ENCODE measurements around the gene G6PC3. TPM values are rescaled to one million over a fixed set of nuclear protein-coding genes. Genes with fewer than 3 reads are reported as not detected.

Gene G6PC3
- total RNA-seq, 1 experiment from 2014 or later, result 99.6 TPM

DNA sequence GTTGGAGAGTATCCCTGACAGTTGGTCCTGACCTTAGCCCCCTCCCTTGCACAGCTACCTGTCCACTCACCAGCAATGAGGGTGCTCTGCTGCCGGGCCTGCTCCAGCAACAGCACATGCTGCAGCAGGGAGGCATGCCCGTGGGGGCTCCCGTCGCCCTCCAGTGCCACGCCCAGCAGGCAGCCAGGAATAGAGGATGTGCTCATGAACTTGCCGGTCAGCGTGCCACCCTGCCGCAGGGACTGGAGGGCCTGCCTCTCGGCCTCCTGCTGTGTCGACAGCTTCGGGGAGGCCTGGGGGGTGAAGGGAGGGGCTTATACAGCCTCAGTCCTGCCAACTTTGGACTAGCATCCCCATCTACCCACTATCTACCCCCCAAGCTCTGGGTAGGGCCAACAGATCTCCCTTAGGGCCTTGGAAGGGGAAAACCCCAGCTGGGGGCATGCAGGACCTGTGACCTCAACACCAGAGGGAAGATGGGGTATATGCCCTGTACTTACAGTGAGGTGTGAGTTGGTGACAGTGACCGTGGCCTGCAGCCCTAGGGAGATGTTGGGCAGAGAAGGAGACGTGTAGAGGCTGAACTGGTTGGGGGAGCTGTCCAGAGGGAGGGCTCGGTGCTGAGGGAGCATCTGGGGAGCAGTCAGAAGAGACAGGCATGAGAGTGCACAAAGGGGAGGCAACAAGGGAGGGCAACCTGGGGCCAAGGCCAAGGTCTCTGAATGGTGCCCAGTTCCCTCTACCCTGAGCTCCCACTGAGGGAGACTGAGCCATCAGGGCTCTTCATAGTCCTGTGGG lies 20.9 kb downstream of the G6PC3 start:
- Mint-ChIP-seq H3K27me3 (ENCODE audit: unreplicated experiment) (no peaks in the 10 kb centered on the region), H3K36me3 (ENCODE audit: insufficient read depth, unreplicated experiment) (peaks cover 11% of the 10 kb centered on the region), H3K4me3 (ENCODE audit: low read depth, unreplicated experiment) (no peak overlapping the region), H3K9me3 (ENCODE audit: low read depth, unreplicated experiment) (no peaks in the 10 kb centered on the region), H3K4me1 (ENCODE audit: low read depth, unreplicated experiment) (peaks cover 23% of the 10 kb centered on the region), H3K27ac (ENCODE audit: unreplicated experiment) (no peak overlapping the region)
- TF ChIP-seq, protein P1, sequence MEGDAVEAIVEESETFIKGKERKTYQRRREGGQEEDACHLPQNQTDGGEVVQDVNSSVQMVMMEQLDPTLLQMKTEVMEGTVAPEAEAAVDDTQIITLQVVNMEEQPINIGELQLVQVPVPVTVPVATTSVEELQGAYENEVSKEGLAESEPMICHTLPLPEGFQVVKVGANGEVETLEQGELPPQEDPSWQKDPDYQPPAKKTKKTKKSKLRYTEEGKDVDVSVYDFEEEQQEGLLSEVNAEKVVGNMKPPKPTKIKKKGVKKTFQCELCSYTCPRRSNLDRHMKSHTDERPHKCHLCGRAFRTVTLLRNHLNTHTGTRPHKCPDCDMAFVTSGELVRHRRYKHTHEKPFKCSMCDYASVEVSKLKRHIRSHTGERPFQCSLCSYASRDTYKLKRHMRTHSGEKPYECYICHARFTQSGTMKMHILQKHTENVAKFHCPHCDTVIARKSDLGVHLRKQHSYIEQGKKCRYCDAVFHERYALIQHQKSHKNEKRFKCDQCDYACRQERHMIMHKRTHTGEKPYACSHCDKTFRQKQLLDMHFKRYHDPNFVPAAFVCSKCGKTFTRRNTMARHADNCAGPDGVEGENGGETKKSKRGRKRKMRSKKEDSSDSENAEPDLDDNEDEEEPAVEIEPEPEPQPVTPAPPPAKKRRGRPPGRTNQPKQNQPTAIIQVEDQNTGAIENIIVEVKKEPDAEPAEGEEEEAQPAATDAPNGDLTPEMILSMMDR (IDR thresholded peaks at IDR 0.05; ENCODE audit: unreplicated experiment), result no peak
- intact Hi-C loops (cut with micrococcal nuclease; ENCODE audit: unreplicated experiment), result no loop called here
- CTCF ChIA-PET, result interaction anchor here (0.6 kb wide), 1 partner anchor 195 kb away, joined by 5 read pairs; no protein-coding TSS in a partner anchor
- no peak for DNase-seq
- BruUV-seq (replicated peaks), result no TSS peak

DNA sequence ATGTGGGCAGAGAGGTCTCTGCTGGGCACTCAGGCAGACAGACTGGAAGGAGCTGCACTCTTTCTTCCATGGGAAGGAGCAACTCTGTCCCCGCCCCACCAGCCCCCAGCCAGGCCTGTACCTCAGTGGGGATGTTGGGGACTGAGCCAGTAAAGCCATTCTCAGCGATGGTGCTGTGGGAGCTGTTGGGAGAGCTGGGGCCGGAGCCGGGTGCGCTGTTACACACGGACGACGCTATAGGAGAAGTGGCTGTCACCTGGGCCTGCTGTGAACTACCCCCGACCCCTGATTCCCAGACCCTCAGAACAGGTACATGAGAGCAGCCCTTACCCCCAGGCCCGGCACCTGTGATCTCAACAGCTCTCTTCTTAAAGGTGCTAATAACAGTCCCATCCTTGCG lies 21.5 kb downstream of the G6PC3 start:
- no TSS peak for BruUV-seq (replicated peaks)
- no peaks in the 10 kb centered on the region for H3K9me3 Mint-ChIP-seq (ENCODE audit: low read depth, unreplicated experiment)
- no peak for DNase-seq
- CTCF ChIA-PET, result interaction anchor here (0.6 kb wide), 1 partner anchor 194 kb away, joined by 5 read pairs; no protein-coding TSS in a partner anchor
- no peaks in the 10 kb centered on the region for H3K27me3 Mint-ChIP-seq (ENCODE audit: unreplicated experiment)
- H3K4me3 Mint-ChIP-seq (ENCODE audit: low read depth, unreplicated experiment), result no peak overlapping the region
- peaks cover 7% of the 10 kb centered on the region for H3K36me3 Mint-ChIP-seq (ENCODE audit: insufficient read depth, unreplicated experiment)
- intact Hi-C loops (cut with micrococcal nuclease; ENCODE audit: unreplicated experiment), result no loop called here
- H3K27ac Mint-ChIP-seq (ENCODE audit: unreplicated experiment), result no peak overlapping the region
- TF ChIP-seq, protein P1 (IDR thresholded peaks at IDR 0.05; ENCODE audit: unreplicated experiment), result no peak
- peaks cover 17% of the 10 kb centered on the region for H3K4me1 Mint-ChIP-seq (ENCODE audit: low read depth, unreplicated experiment)

DNA sequence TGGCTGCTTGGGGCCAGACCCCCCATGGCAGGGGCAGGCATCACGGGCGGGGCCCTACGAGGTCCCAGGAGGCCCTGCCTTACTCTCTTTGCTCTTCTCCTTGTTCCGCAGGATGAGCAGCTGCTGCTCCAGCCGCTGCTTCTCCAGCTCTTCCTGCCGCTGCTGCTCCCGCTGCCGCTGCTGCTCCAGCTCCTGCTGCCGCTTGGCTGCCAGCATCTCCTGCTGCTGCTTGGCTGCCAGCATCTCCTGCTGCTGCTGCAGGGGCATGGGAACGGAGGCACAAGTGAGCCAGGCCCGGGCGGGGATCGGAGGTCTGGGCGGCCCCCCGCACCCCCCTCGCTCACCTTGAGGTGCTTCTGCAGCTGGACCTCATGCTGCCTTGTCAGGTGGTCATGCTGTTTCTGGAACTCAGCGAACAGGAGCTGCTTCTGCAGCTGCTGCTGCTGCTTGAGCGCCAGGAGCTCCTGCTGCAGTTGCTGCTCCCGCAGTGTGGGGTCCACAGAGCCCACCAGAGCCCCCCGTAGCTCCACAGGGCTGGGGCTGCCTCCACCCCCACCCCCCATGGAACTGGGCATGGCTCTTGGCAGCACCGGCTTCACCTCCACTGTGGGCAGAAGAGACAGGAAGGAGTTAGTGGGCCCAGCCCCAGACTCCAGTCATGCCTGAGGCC lies 22.8 kb downstream of the G6PC3 start:
- CTCF ChIA-PET, result no interaction called here
- no TSS peak for BruUV-seq (replicated peaks)
- peaks cover 9% of the 10 kb centered on the region for H3K4me1 Mint-ChIP-seq (ENCODE audit: low read depth, unreplicated experiment)
- TF ChIP-seq, protein P1 (IDR thresholded peaks at IDR 0.05; ENCODE audit: unreplicated experiment), result no peak
- no peak for DNase-seq
- no peak overlapping the region for H3K27ac Mint-ChIP-seq (ENCODE audit: unreplicated experiment)
- H3K27me3 Mint-ChIP-seq (ENCODE audit: unreplicated experiment), result no peaks in the 10 kb centered on the region
- intact Hi-C loops (cut with micrococcal nuclease; ENCODE audit: unreplicated experiment), result no loop called here
- H3K36me3 Mint-ChIP-seq (ENCODE audit: insufficient read depth, unreplicated experiment), result peaks cover 9% of the 10 kb centered on the region
- H3K4me3 Mint-ChIP-seq (ENCODE audit: low read depth, unreplicated experiment), result no peak overlapping the region
- H3K9me3 Mint-ChIP-seq (ENCODE audit: low read depth, unreplicated experiment), result no peaks in the 10 kb centered on the region

DNA sequence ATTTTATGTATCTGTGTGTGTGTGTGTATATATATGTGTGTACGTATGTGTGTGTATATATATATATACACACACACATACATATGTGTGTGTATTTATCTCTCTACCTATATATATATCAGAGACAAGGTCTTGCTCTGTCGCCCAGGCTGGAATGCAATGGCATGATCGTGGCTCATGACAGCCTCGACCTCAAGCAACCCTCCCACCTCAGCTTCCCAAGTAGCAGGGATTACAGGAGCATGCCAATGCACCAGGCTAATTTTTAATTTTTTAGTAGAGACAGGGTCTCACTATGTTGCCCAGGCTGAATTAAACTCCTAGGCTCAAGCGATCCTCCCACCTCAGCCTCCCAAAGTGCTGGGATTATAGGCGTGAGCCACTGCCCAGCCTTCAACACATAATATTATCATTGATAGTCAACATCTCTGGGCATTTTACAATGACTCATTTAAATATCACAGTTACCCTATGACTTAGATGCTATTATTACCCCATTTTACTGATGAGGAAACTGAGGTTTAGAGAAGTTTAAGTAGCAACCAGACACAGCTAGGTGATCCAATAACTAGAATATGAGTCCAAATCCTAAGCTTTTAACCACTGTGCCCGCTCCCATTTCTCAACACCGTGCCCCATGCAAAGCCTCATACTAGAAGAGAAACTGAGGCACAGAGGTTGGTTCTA lies 24.3 kb downstream of the G6PC3 start:
- TF ChIP-seq, protein P1 (IDR thresholded peaks at IDR 0.05; ENCODE audit: unreplicated experiment), result no peak
- CTCF ChIA-PET, result interaction anchor here (0.6 to 0.7 kb wide), 2 partner anchors 238 to 1788 kb away, joined by 4 to 6 read pairs; no protein-coding TSS in a partner anchor
- no peak overlapping the region for H3K27ac Mint-ChIP-seq (ENCODE audit: unreplicated experiment)
- H3K4me1 Mint-ChIP-seq (ENCODE audit: low read depth, unreplicated experiment), result peaks cover 9% of the 10 kb centered on the region
- H3K4me3 Mint-ChIP-seq (ENCODE audit: low read depth, unreplicated experiment), result no peak overlapping the region
- intact Hi-C loops (cut with micrococcal nuclease; ENCODE audit: unreplicated experiment), result no loop called here
- peaks cover 10% of the 10 kb centered on the region for H3K36me3 Mint-ChIP-seq (ENCODE audit: insufficient read depth, unreplicated experiment)
- BruUV-seq (replicated peaks), result no TSS peak
- DNase-seq, result no peak
- no peaks in the 10 kb centered on the region for H3K27me3 Mint-ChIP-seq (ENCODE audit: unreplicated experiment)
- H3K9me3 Mint-ChIP-seq (ENCODE audit: low read depth, unreplicated experiment), result no peaks in the 10 kb centered on the region

All from Calu3 (cell line).